HEK293T (cell line): ENCODE data around the gene KMT2C.
"Not testable (repeated sequence)": the region's sequence is repeated elsewhere in the genome, so short reads cannot be mapped to it uniquely, and the experiment has no call there.

Experiments
- FOXM1 ChIP-seq: fragments of 450-650 bp; IDR thresholded peaks from 2 replicates; pipeline ENCODE4 v1.6.1; 2017; ENCODE audit warnings: mild to moderate bottlenecking, borderline replicate concordance
- SUZ12 ChIP-seq: fragments of 450-650 bp; IDR thresholded peaks from 2 replicates; pipeline ENCODE4 v1.6.1; 2016; ENCODE audit warnings: mild to moderate bottlenecking

DNA sequence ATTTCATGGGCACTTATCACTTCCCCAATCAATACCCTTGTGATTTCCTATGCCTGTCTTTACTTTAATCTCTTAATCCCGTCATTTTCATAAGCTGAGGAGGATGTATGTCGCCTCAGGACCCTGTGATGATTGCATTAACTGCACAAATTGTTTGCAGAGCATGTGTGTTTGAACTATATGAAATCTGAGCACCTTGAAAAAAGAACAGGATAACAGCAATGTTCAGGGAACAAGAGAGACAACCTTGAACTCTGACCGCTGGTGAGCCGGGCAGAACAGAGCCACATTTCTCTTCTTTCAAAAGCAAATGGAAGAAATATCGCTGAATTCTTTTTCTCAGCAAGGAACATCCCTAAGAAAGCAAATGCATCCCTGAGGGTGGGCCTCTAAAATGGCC lies 84.1 kb downstream of the KMT2C start:
- not testable (repeated sequence) for TF ChIP-seq FOXM1, SUZ12
